K562 (cell line): ENCODE data around the gene PRKD2. TPM values are rescaled to one million over a fixed set of nuclear protein-coding genes. Genes with fewer than 3 reads are reported as not detected.
A peak's percentile ranks its signal among the peaks of the same experiment; 100 is the strongest.

ENCODE experiments used
- ATAC-seq: fragments of 200-7000 bp; cut with Tn5 transposase; 3 replicates; pipeline ENCODE4 v1.9.1; 2020; ENCODE audit warnings: moderate library complexity
- BruUV-seq: library from RNA; stranded (reverse); fragments of 400-500 nt; replicated peaks from 2 replicates; lab custom pipeline; 2021; lab: Mats Ljungman, UMichigan
- CTCF ChIA-PET: fragments of 300-600 bp; formaldehyde crosslinking; extraction: SDS; loops from one replicate; lab custom pipeline; 2021; ENCODE audit warnings: low intra/inter-chr PET ratio; lab: Yijun Ruan, JAX
- POLR2A ChIA-PET: fragments of 300-600, 350-650 bp; sonication (Branson Sonifier 250); formaldehyde crosslinking; extraction: SDS; loops from one replicate; lab custom pipeline; 2021; ENCODE audit warnings: antibody characterized with exemption, inconsistent platforms; lab: Yijun Ruan, JAX
- DNase-seq, 4 experiments: peaks; one replicate each; pipeline versions ENCODE4 v3.0.0 to v3.0.0-alpha.2; 2011 to 2018; ENCODE audit warnings: low spot score in 3 of 4, mixed read lengths in 3 of 4; ENCODE audit errors: extremely low read depth in 1 of 4
- FAIRE-seq: peaks from 2 replicates; lab custom pipeline; 2011; peaks lifted over from hg19 to GRCh38; lab: Jason Lieb, UNC
- H2AFZ ChIP-seq: 2 replicates; pipeline ENCODE4 v1.6.0; 2011; ENCODE audit warnings: low read depth, low read length, control low read depth, inconsistent platforms
- H3K27ac ChIP-seq: fragments of 200-600 bp; 3 replicates; pipeline ENCODE4 v1.8.0; 2011; ENCODE audit warnings: low read depth, mild to moderate bottlenecking, control low read depth, inconsistent platforms, low read length, moderate library complexity, mixed read lengths; ENCODE audit errors: extremely low read depth
- H3K27me3 ChIP-seq, 2 experiments: fragments of 300-600 bp in 1 of 2; 2 replicates in 1 of 2; 3 replicates in 1 of 2; pipeline versions ENCODE4 v1.6.0 to v1.8.0; 2011; ENCODE audit warnings: inconsistent platforms in 2 of 2, low read length in 2 of 2, mild to moderate bottlenecking in 1 of 2, mixed read lengths in 1 of 2, moderate library complexity in 1 of 2; ENCODE audit not compliant: control insufficient read depth in 2 of 2, insufficient read depth in 2 of 2
- H3K36me3 ChIP-seq: fragments of 300-600 bp; 3 replicates; pipeline ENCODE4 v1.8.0; 2011; ENCODE audit warnings: mild to moderate bottlenecking, low read length, inconsistent platforms; ENCODE audit not compliant: control insufficient read depth, insufficient read depth
- H3K4me1 ChIP-seq, 2 experiments: fragments of 200-600 bp in 1 of 2; replicated peaks in 1 of 2; 2 replicates in 1 of 2; 3 replicates in 1 of 2; pipeline versions ENCODE4 v1.5.1 to v1.8.0; 2011; ENCODE audit warnings: inconsistent platforms in 2 of 2, low read length in 2 of 2, mild to moderate bottlenecking in 1 of 2, mixed read lengths in 1 of 2, moderate library complexity in 1 of 2; ENCODE audit not compliant: control insufficient read depth in 2 of 2, insufficient read depth in 2 of 2
- H3K4me2 ChIP-seq: 2 replicates; pipeline ENCODE4 v1.6.1; 2011; ENCODE audit warnings: low read length, control low read depth, inconsistent platforms, mixed read lengths; ENCODE audit not compliant: insufficient read depth
- H3K4me3 ChIP-seq: fragments of 200-600 bp; sonication (generic), shearing (Covaris generic); 2 replicates; pipeline ENCODE4 v1.5.1; 2016; ENCODE audit warnings: control low read depth, inconsistent platforms
- H3K79me2 ChIP-seq: fragments of 200-600 bp; 3 replicates; pipeline ENCODE4 v1.8.0; 2011; ENCODE audit warnings: low read length, inconsistent platforms; ENCODE audit not compliant: control insufficient read depth, insufficient read depth
- H3K9ac ChIP-seq, 2 experiments: 2 replicates each; pipeline versions ENCODE4 v1.6.0 to v1.6.1; 2011; ENCODE audit warnings: low read depth in 2 of 2, low read length in 2 of 2, control low read depth in 1 of 2, inconsistent platforms in 1 of 2, mild to moderate bottlenecking in 1 of 2, mixed read lengths in 1 of 2; ENCODE audit not compliant: insufficient read depth in 1 of 2
- H3K9me1 ChIP-seq: one replicate; pipeline ENCODE4 v1.6.0; 2011; ENCODE audit warnings: inconsistent platforms, mild to moderate bottlenecking, low read length, moderate library complexity; ENCODE audit not compliant: control insufficient read depth, insufficient read depth
- H3K9me3 ChIP-seq: replicated peaks from 2 replicates; pipeline ENCODE4 v1.5.1; 2011; ENCODE audit warnings: low read depth, low read length, inconsistent platforms; ENCODE audit not compliant: control insufficient read depth, insufficient read depth
- H4K20me1 ChIP-seq: replicated peaks from 2 replicates; pipeline ENCODE4 v1.6.1; 2011; ENCODE audit warnings: low read length, inconsistent platforms, mixed read lengths; ENCODE audit not compliant: control insufficient read depth, insufficient read depth
- ARNT ChIP-seq, 2 experiments: fragments of 450-650 bp; IDR thresholded peaks; 2 replicates each; pipeline ENCODE4 v1.6.1; 2016; ENCODE audit warnings: mild to moderate bottlenecking in 1 of 2
- BRD4 ChIP-seq: fragments of 200-600 bp; sonication (generic); IDR thresholded peaks from 2 replicates; pipeline ENCODE4 v1.6.1; 2017; ENCODE audit warnings: inconsistent platforms
- CBX2 ChIP-seq: fragments of 200-600 bp; sonication (generic); IDR thresholded peaks from one replicate; pipeline ENCODE4 v1.6.1; 2012; ENCODE audit warnings: mild to moderate bottlenecking, low read length, inconsistent platforms; ENCODE audit not compliant: insufficient read depth, poor library complexity, severe bottlenecking
- CHD2 ChIP-seq: IDR thresholded peaks from 2 replicates; pipeline ENCODE4 v1.6.1; 2011; ENCODE audit warnings: low read depth, low read length
- EHMT2 ChIP-seq: fragments of 450-650 bp; IDR thresholded peaks from 2 replicates; pipeline ENCODE4 v1.6.1; 2018; ENCODE audit warnings: antibody characterized with exemption
- ESRRB ChIP-seq: fragments of 250-450 bp; sonication (Bioruptor Pico); IDR thresholded peaks from 2 replicates; pipeline ENCODE4 v1.5.0; 2020; ENCODE audit warnings: mild to moderate bottlenecking, moderate library complexity, borderline replicate concordance
- FOXA3 ChIP-seq, 2 experiments: fragments of 450-650 bp in 1 of 2; sonication (generic) in 1 of 2; formaldehyde crosslinking; IDR thresholded peaks in 1 of 2; conservative IDR thresholded peaks in 1 of 2; 2 replicates each; pipeline versions ENCODE4 v1.4.0 to v1.8.0; 2020 to 2022; ENCODE audit warnings: mild to moderate bottlenecking in 2 of 2, missing genetic modification reagents in 1 of 2
- HIVEP1 ChIP-seq: fragments of 250-450 bp; sonication (Bioruptor Pico); IDR thresholded peaks from 2 replicates; pipeline ENCODE4 v1.4.0; 2020; ENCODE audit warnings: mild to moderate bottlenecking
- HNRNPLL ChIP-seq: fragments of 200-400 bp; formaldehyde crosslinking; IDR thresholded peaks from 2 replicates; pipeline ENCODE4 v1.6.1; 2017; ENCODE audit warnings: low read length, low read depth, mild to moderate bottlenecking; ENCODE audit not compliant: poor library complexity, severe bottlenecking
- HNRNPUL1 ChIP-seq: fragments of 200-400 bp; formaldehyde crosslinking; IDR thresholded peaks from 2 replicates; pipeline ENCODE4 v1.6.1; 2017; ENCODE audit warnings: low read length
- KLF10 ChIP-seq: fragments of 250-450 bp; sonication (Bioruptor Pico); IDR thresholded peaks from 2 replicates; pipeline ENCODE4 v1.6.1; 2021; ENCODE audit warnings: matching md5 sums
- KLF13 ChIP-seq: fragments of 450-650 bp; IDR thresholded peaks from 2 replicates; pipeline ENCODE4 v1.6.1; 2016; ENCODE audit warnings: missing genetic modification characterization, low read depth, mild to moderate bottlenecking, missing compliant biosample characterization, moderate library complexity, borderline replicate concordance
- MAZ ChIP-seq, 2 experiments: fragments of 450-650 bp in 1 of 2; sonication (generic) in 1 of 2; formaldehyde crosslinking; IDR thresholded peaks in 1 of 2; conservative IDR thresholded peaks in 1 of 2; 2 replicates each; pipeline versions ENCODE4 v1.4.0 to v1.5.0; 2020; ENCODE audit warnings: mild to moderate bottlenecking in 1 of 2, missing genetic modification reagents in 1 of 2
- PML ChIP-seq: IDR thresholded peaks from 2 replicates; pipeline ENCODE4 v1.6.1; 2012; ENCODE audit warnings: low read length, inconsistent platforms
- ZNF140 ChIP-seq: fragments of 250-450 bp; sonication (Bioruptor Pico); IDR thresholded peaks from 2 replicates; pipeline ENCODE4 v1.8.0; 2021; ENCODE audit warnings: moderate library complexity, mild to moderate bottlenecking, inconsistent platforms
- ZNF224 ChIP-seq: sonication (generic); formaldehyde crosslinking; IDR thresholded peaks from 2 replicates; pipeline ENCODE4 v1.8.0; 2022; ENCODE audit warnings: mild to moderate bottlenecking, missing genetic modification reagents
- ZNF444 ChIP-seq: fragments of 250-450 bp; sonication (Bioruptor Pico); IDR thresholded peaks from 2 replicates; pipeline ENCODE4 v1.4.0; 2020; ENCODE audit warnings: mild to moderate bottlenecking, moderate library complexity
- WGBS: fragments of 100-300 bp; shearing (Covaris generic); methylation state at CpG from one replicate; pipeline ENCODE4 v1.1.6; 2016; ENCODE audit warnings: low coverage, mixed read lengths; ENCODE audit not compliant: insufficient coverage; ENCODE audit errors: missing lambda C conversion rate; 5-methylcytosine and 5-hydroxymethylcytosine counted together
- in situ Hi-C: fragments of 300-500 bp; cut with MboI; formaldehyde crosslinking; loops from 4 replicates; pipeline ENCODE4 v1.15.0; 2018; ENCODE audit warnings: inconsistent platforms, mixed read lengths
- intact Hi-C: fragments of 100-400 bp; cut with micrococcal nuclease; formaldehyde crosslinking; loops from 2 replicates; pipeline ENCODE4 v1.14.2; 2022
- polyA plus RNA-seq, 8 experiments: library from polyadenylated mRNA; depleted of rRNA in 4 of 8; stranded (reverse) in 5 of 8; unstranded in 3 of 8; fragments of >200 nt; fragmentation: Nextera tagmentation in 2 of 8; fragmentation: Illumina TruSeq in 1 of 8; extraction: Ambion mirVana in 2 of 8; extraction: Trizol in 1 of 8; gene quantifications; 2 replicates each; pipeline versions ENCODE4 v1.2.1 to v1.2.3, GENCODE V29; 2011 to 2014; ENCODE audit warnings: inconsistent platforms in 1 of 8, missing spikeins in 1 of 8
- total RNA-seq, 7 experiments: library from RNA; depleted of rRNA in 6 of 7; stranded (reverse); fragments of >200 nt in 6 of 7; fragmentation: Illumina TruSeq in 2 of 7; extraction: Trizol in 2 of 7; gene quantifications; 2 replicates each; pipeline versions ENCODE4 v1.2.1 to v1.2.3, GENCODE V29; 2011 to 2021; ENCODE audit warnings: low replicate concordance in 1 of 7
- TF ChIP-seq, protein P1 (sequence below): IDR thresholded peaks from 2 replicates; pipeline ENCODE4 v1.6.1; 2012; ENCODE audit warnings: low read depth, low read length, improper control_type of control experiment, borderline replicate concordance
- TF ChIP-seq, protein P2 (sequence below), 3 experiments: IDR thresholded peaks in 2 of 3; conservative IDR thresholded peaks in 1 of 3; 2 replicates each; pipeline ENCODE4 v1.5.1; 2011 to 2012; ENCODE audit warnings: low read length in 3 of 3, mild to moderate bottlenecking in 3 of 3, control low read depth in 2 of 3, improper control_type of control experiment in 1 of 3, inconsistent platforms in 1 of 3, low read depth in 1 of 3, mixed read lengths in 1 of 3, moderate library complexity in 1 of 3; ENCODE audit not compliant: insufficient read depth in 2 of 3

Gene PRKD2
- total and polyA plus RNA-seq, 9 of the 15 experiments (the other 6 are each of a cell fraction or from before 2014, with no cell fraction given), result 1.8 to 60.0 (median 15.0) TPM

DNA sequence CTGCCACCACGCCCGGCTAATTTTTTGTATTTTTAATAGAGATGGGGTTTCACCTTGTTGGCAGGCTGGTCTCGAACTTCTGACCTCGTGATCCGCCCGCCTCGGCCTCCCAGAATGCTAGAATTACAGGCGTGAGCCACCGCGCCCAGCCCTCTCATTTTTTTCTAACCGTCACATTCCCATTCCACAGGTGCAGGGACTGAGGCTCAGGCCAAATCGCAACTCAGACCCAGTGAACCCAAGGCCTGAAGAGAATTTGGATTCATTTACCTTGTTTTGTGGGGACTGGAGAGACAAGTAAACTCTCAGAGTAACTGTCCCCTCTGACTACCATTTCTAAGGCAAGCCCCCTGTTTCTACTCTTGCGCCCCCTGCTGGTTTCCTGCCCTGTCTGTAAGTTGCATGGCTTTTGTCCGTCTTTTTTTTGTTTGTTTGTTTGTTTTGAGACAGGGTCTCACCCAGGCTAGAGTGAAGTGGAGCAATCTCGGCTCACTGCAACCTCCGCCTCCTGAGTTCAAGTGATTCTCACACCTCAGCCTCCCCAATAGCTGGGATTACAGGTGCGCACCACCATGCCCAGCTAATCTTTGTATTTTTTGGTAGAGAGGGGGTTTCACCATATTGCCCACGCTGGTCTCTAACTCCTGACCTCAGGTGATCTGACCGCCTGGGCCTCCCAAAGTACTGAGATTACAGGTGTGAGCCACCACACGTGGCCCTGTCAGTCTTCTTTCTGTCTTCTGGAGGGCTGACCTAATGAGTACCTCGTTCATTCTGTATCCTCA lies 31.6 kb upstream of the PRKD2 start:
- CTCF ChIA-PET, result no interaction called here
- Histone ChIP-seq H3K79me2 (peaks cover 33% of the 10 kb centered on the region), H3K27me3 (no peaks in the 10 kb centered on the region), H3K36me3 (peaks cover 9% of the 10 kb centered on the region; the same call in 1 of the 3 replicates), H3K9me3 (no peaks in the 10 kb centered on the region), H3K9me1 (no peaks in the 10 kb centered on the region), H3K4me3 (no peak overlapping the region), H3K9ac (no peak overlapping the region), H3K4me1 (peaks cover 18 to 30% of the 10 kb centered on the region in 2 experiments; a peak in 4 of 5 replicates), H3K27ac (no peak overlapping the region), H2AFZ (no peak overlapping the region), H4K20me1 (peaks cover 13% of the 10 kb centered on the region), H3K4me2 (no peak overlapping the region)
- no TSS peak for BruUV-seq
- DNase-seq (peak; percentile 53 to 83 (median 66)), ATAC-seq (peak; percentile 56), FAIRE-seq (peak; percentile 67)
- in situ Hi-C loops, result no loop called here
- POLR2A ChIA-PET, result interaction anchor here (0.6 to 1.1 kb wide), 2 partner anchors 9 to 11 kb away, joined by 3 read pairs; no protein-coding TSS in a partner anchor
- WGBS, result 64% methylated on average over 21 of the region's 21 CpGs
- intact Hi-C loops, result no loop called here
- TF ChIP-seq KLF13 (tag), result no peak
- no peak for TF ChIP-seq HNRNPUL1
- TF ChIP-seq ZNF444 (CRISPR knock-in tag), result no peak
- TF ChIP-seq CBX2, result no peak
- TF ChIP-seq MAZ (CRISPR knock-in tag; conservative IDR thresholded peaks at IDR 0.05 in 1 of 2, IDR thresholded peaks at IDR 0.05 in 1 of 2), result 0 out of 4 replicates have a peak, but pooled peaks of 1 of the 2 experiments have one; percentile 38
- TF ChIP-seq FOXA3 (CRISPR knock-in tag; conservative IDR thresholded peaks at IDR 0.05 in 1 of 2, IDR thresholded peaks at IDR 0.05 in 1 of 2), result no peak
- no peak for TF ChIP-seq ZNF140 (CRISPR knock-in tag)
- peak; percentile 49 for TF ChIP-seq EHMT2
- TF ChIP-seq, protein P1, sequence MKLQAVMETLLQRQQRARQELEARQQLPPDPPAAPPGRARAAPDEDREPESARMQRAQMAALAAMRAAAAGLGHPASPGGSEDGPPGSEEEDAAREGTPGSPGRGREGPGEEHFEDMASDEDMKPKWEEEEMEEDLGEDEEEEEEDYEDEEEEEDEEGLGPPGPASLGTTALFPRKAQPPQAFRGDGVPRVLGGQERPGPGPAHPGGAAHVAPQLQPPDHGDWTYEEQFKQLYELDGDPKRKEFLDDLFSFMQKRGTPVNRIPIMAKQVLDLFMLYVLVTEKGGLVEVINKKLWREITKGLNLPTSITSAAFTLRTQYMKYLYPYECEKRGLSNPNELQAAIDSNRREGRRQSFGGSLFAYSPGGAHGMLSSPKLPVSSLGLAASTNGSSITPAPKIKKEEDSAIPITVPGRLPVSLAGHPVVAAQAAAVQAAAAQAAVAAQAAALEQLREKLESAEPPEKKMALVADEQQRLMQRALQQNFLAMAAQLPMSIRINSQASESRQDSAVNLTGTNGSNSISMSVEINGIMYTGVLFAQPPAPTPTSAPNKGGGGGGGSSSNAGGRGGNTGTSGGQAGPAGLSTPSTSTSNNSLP, result no peak
- TF ChIP-seq KLF10, result no peak
- 0 out of 4 replicates have a peak, but pooled peaks of 1 of the 2 experiments have one; percentile 17 for TF ChIP-seq ARNT (IDR thresholded peaks at IDR 0.05)
- TF ChIP-seq, protein P2, sequence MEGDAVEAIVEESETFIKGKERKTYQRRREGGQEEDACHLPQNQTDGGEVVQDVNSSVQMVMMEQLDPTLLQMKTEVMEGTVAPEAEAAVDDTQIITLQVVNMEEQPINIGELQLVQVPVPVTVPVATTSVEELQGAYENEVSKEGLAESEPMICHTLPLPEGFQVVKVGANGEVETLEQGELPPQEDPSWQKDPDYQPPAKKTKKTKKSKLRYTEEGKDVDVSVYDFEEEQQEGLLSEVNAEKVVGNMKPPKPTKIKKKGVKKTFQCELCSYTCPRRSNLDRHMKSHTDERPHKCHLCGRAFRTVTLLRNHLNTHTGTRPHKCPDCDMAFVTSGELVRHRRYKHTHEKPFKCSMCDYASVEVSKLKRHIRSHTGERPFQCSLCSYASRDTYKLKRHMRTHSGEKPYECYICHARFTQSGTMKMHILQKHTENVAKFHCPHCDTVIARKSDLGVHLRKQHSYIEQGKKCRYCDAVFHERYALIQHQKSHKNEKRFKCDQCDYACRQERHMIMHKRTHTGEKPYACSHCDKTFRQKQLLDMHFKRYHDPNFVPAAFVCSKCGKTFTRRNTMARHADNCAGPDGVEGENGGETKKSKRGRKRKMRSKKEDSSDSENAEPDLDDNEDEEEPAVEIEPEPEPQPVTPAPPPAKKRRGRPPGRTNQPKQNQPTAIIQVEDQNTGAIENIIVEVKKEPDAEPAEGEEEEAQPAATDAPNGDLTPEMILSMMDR (IDR thresholded peaks at IDR 0.05 in 2 of 3, conservative IDR thresholded peaks at IDR 0.05 in 1 of 3; ENCODE audit: insufficient read depth in 2 of 3, low read depth in 1 of 3, low read length in 3 of 3), result peak; percentile 74 to 86 (median 77)
- TF ChIP-seq BRD4, result no peak
- no peak for TF ChIP-seq CHD2
- TF ChIP-seq PML, result no peak
- TF ChIP-seq ESRRB (CRISPR knock-in tag), result no peak
- no peak for TF ChIP-seq HNRNPLL
- no peak for TF ChIP-seq ZNF224 (CRISPR knock-in tag)
- TF ChIP-seq HIVEP1, result no peak
